SK-MEL-5 (cell line): ENCODE measurements around the gene ARL16. TPM values are rescaled to one million over a fixed set of nuclear protein-coding genes. Genes with fewer than 3 reads are reported as not detected.

Experiments used
- DNase-seq: peaks from one replicate; pipeline ENCODE4 v3.0.0-alpha.2; 2016; ENCODE audit warnings: low read depth, low spot score
- in situ Hi-C: cut with HindIII; loops from 2 replicates; pipeline ENCODE4 v1.10.0; 2016; ENCODE audit warnings: low sequenced_read_pairs, high pct_unique_total_duplicates, low pct_unique_long_range_greater_than_20kb
- polyA plus RNA-seq, 2 experiments: library from polyadenylated mRNA; depleted of rRNA; stranded (reverse); fragments of >200 nt; gene quantifications; 2 replicates each; pipeline ENCODE4 v1.2.3, GENCODE V29; 2015
- total RNA-seq: library from RNA; depleted of rRNA; stranded (reverse); fragments of >200 nt; shearing (Covaris generic); gene quantifications from 2 replicates; pipeline ENCODE4 v1.2.3, GENCODE V29; 2014; rRNA removed

ARL16 gene
- total RNA-seq = 46.1 and 52.5 TPM in 2 replicates
- 53.0 and 62.0 TPM in 2 replicates for polyA plus RNA-seq (2015; cell fraction: cytosol; rRNA removed)
- polyA plus RNA-seq (2015; cell fraction: nucleus; rRNA removed) = 76.9 and 79.9 TPM in 2 replicates

DNA sequence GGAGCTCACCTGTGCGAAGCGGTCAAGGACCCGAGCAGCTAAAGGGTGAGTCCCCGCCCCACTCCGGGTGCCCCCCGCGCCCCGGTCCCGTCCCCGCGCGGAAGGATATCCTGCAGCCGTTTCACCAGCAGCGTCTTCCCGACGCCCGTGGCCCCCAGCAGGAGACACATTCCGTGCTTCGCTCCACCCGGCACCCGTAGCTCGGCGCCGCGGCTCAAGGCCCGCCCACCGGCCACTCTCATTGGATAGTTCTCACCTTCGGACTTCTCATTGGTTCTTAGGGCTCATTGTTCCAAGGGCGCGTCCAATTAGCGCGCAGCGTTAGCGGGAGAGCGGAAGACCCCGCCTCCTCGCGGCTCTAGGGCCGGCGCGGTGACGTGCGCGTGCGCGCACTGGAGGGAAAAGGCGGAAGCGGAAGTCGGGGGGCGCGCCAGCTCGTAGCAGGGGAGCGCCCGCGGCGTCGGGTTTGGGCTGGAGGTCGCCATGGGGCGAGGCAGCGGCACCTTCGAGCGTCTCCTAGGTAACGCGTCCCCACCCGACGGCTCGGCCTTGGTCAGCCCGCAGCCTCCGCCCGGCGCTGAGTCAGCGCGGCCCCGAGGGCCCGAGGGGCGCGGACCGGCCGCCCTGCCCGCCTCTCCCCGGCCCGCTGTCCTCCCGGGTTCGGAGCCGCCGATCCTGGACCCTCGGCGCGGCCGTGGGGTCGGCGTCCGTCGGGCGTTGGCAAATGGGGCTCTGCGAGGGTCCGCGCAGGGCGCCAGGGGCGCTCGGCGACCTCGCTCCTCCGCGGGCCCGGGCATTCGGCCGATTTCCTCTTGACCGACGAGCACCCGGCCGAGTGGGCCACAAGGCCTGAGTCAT is at the start of gene ARL16, which contains the start of gene HGS:
Gene ARL16 (minus strand): TSS at position 214 of the 858 bp plus-strand sequence. CDS start 44 bp downstream, at position 170.
Gene HGS (plus strand): TSS at position 428 of the 858 bp plus-strand sequence. CDS start 56 bp downstream, at position 484.
- peak; percentile 100 for DNase-seq

DNA sequence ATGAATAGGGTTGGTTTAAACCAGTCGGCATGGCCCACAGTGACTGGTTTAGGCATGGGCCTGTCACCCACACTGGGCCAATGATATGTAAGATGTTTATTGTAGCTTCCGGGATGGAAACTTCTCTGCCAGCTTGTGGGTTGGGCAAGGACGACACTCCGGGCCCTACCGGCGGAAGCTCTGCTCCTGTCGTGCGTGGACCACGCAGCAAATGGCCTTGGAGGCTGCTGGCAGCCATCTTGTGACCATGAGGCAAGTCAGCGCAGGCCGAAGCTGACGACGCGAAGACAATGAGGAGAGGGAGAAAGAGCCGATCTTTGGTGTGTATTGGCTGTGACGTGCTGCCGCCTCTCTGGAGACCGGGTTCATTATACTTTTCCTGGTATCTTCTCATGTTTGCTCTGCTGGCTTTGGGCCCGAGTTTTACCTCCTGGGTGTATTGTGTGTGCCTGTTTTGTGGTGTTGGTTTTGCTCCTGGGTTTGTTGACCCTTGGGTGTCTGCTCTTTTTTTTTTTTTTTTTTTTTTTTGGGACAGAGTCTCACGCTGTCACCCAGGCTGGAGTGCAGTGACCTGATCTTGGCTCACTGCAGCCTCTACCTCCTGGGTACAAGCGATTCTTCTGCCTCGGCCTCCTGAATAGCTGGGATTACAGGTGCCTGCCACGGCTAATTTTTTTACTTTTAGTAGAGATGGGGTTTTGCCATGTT is 43.9 kb upstream of the ARL16 start:
- DNase-seq = no peak
- in situ Hi-C loops = no loop called here

More for the DNA sequence above, at the start of gene ARL16, which contains the start of gene HGS:
- in situ Hi-C loops = no loop called here

- in situ Hi-C loops = no loop called here
- DNase-seq = no peak
Measured at GRCh38 chr17:81726004-81726403, 42.4 kb upstream of the ARL16 start.

DNA sequence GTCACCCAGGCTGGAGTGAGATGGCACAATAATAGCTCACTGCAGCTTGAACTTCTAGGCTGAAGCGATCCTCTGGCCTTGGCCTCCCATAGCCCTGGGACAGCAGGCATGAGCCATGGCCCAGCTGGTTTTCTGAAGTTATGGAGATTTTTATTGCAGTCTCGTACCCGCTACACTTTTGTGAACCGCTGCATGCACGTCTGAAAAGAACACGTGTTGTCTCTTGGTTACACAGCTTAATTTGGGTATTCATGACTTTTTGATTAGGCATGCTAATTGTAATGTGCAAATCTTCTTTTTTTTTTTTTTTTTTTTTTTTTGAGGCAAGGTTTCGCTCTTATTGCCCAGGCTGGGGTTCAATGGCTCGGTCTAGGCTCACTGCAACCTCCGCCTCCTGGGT is 41.8 kb upstream of the ARL16 start:
- DNase-seq = no peak
- in situ Hi-C loops = no loop called here

DNA sequence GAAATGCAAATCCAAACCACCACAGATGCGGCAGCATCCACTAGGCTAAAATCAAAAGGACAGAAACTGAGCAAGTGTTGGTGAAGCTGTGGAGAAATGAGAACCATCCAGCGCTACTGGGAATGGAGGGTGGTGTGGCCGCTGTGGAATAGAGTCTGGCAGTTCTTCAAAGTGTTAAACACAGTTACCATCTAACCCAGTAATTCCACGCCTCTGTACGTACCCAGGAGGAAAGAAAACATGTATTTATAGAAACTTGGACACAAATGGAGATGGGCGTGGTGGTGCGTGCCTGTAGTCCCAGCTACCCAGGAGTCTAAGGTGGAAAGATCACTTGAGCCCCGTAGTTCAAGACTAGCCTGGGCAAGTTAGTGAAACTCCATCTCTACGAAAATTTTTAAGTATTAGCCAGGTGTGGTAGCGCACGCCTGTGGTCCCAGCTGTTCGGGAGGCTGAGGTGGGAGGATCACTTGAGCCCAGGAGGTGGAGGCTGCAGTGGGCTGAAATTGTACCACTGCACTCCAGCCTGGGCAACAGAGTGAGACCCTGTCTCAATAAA is 40.1 kb upstream of the ARL16 start:
- in situ Hi-C loops = no loop called here
- DNase-seq = no peak

DNA sequence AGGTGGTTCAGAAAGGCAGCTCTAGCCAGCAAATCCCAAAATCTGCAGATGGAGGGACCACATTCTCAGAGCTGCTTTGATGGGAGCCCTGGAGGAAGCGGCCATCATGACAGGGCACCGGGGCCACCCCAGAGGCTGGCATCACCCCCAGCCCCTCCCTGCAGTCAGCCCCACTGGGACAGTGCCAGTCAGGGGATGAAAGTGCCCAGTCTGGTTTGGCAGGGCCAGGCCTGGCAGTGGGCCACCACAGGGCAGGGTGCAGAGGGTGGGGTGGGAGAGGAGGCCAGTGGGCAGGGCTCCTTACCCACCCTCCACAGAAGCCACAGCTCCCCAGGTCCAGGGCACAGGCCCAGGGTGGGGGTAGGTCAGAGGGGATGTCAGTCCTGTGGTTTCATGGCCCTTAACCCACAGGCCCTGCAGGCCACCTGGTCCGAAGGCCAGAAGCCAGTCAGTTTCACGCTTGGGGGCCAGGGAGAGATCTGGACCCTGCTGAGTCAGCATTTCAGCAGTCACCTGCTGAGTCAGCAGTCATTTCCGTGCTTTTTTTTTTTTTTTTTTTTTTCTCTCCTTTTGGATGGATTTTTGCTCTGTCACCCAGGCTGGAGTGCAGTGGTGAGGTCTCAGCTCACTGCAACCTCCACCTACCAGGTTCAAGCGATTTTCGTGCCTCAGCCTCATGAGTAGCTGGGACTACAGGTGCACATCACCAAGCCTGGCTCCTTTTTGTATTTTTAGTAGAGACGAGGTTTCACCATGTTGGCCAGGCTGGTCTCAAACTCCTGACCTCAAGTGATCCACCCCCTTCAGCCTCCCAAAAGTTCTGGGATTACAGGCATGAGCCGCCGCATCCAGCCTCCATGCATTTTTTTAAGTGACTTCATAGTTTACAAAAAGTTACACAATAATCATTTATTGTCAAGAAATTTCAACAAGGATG is 38.9 kb upstream of the ARL16 start:
- no peak for DNase-seq
- in situ Hi-C loops = no loop called here

DNA sequence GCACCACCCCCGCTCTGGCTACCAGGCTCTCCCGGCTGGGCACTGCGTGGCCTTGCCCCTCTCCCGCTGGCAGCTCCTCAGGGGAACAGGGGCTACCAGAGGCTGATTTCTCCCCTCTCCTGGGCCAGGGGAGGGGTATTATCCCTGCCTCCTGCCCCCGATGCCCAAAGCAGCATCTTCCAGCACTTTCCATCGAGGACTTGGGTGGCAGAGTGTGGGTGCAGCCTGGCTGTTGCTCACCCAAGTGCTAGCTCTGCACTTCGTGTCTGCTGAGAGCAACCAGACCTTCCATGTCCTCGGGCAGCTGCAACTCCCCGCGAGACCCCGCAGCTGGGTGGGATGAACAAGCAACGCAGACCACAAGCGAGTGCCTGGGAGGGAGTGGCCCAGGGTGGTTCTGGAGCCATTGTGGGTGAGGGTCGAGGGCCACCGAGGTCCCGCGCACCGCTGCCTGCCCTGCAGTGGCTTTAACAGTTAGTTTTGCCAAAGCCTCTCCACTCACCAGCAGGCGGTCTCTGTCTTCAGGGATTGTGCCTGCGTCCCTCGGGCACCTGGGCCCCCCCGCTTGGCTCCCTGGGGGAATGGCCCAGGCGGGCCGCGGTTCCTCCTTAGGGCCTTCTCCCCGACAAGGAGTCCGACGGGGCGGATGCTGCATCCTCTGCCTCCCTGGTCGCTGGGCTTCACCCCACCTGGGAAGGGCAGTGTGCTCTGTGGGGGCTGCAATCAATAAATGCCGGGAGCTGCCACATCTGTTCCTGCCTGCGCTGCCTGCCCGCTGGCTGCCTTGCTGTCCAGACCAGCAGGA is 36.9 kb upstream of the ARL16 start:
- no peak for DNase-seq
- in situ Hi-C loops = no loop called here

DNA sequence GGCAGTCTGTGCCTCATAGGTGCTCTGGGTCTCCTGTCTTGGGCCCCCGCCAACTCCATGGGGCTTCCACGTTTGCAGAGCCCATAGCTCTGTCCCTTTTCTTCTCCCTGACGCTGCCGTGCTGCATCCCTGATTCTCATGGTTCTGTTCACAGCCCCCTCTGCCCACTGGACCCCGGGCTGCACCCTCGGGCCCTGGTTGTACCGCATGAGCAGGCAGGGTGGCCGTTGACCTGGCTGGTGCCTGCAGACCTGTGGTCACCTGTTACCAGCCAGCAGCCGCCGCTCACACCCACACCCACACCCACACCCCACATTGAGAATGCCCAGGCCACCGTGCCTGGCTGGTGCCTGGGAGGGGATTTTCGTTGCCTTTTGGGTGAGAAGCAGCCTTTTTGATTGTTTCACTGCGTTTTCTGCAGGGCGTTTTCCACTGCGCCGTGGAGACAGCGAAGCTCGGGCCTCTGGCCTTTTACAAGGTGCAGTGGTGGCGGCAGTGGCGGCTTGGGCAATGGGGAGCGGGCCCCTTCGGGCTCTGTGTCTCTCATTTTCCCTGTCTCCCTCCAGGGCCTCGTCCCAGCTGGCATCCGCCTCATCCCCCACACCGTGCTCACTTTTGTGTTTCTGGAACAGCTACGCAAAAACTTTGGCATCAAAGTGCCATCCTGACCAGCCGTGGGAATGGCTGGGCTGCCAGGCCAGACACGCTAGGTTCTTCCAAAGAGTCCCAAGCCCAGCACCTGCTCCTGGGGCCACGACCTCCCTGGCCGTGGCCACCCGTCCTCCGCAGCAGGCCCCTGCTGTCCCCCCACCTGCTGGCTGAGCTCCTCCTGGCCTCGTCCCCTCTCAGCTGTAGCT is 36.0 kb upstream of the ARL16 start:
- in situ Hi-C loops = no loop called here
- DNase-seq = no peak

DNA sequence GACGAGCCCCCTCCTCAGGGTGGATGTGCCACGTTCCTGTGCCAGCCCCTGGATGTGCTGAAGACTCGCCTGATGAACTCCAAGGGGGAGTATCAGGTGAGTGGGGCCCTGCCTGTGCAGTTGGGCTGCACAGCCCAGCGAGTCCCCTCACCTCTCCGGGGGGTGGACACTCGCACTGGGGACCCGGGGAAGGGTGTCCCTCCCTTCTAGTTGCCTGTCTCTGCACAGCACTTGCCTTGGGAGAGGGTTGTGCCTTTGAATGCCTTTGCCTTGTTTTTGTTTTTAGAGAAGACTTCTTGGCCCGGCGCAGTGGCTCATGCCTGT is 34.1 kb upstream of the ARL16 start:
- in situ Hi-C loops = no loop called here
- DNase-seq = no peak

DNA sequence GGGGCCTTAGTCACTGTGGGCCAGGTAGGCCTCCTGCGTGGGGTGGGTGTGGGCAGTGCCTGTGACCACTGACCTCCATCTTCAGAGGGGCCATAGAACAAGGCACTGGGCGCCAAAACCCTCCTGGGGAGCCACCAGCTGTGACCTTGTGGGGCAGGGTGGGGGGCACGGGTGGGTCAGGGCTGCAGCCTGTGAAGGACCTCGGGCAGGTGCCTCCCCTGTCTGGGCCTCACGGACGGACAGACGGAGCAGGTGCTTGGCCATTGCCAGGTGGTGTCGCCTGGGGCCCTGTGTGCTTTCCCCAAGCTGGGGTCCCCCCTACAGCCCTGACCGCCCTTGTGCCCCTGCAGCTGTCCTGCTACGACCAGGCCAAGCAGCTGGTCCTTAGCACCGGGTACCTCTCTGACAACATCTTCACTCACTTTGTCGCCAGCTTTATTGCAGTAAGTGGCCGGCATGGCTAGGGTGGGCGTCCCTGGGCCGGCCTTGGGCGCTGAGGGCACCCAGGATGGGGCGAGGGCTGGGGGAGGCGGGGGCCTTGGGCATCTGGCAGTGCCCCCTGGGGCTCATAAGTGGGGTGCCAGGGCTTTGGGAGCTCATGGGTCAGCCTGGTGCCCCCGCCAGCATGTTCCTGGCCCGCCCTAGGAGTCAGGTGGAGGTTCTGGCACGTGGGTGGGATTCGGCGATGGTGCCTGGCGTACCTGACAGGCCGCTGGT is 33.6 kb upstream of the ARL16 start:
- no peak for DNase-seq
- in situ Hi-C loops = no loop called here

- no peak for DNase-seq
- in situ Hi-C loops = no loop called here
Measured at GRCh38 chr17:81716674-81716996, 33.0 kb upstream of the ARL16 start.

DNA sequence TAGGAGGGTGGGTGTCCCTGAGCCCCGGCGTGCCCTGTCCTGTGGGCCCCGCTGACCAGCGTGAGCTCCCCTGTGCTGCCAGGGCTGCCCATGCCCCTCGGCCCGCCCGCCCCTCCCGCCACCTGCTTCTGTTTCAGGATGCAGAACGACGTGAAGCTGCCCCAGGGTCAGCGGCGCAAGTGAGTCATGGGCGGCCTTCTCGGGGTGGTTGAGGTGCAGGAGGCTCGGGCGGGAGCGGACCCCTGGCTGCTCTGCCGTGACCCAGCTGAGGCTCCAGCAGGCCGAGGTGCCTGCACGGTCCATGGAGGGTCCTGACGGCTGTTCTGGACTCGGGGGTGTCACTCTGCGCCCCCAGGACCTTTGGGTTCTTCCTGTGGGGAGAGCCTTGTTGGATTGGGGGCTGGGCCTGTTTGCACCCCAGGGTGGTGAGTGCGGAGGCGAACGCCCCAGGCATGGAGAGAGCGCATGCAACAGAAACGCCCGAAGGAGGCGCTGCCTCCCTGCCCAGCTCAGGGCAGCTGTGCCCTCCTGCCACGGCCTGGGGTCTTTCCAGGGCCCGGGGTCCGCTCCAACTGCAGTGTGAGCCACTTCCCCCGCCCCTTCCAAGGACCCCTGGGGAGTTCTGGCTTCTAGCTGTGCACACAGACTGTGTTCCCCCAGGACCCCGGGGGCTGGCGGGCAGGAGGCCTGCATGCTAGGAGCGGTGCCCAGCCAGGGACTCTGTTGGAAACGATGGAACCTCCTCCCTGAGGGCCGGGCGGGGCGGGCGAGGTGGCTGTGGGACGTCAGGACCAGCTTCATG is 32.5 kb upstream of the ARL16 start:
- DNase-seq = no peak
- in situ Hi-C loops = no loop called here

- in situ Hi-C loops = no loop called here
- DNase-seq = no peak
Measured at GRCh38 chr17:81715107-81715871, 31.7 kb upstream of the ARL16 start.
